Mesothelial cell of epicardium (in vitro differentiated cells): ENCODE measurements around the gene SETD1A. TPM values are rescaled to one million over a fixed set of nuclear protein-coding genes. Genes with fewer than 3 reads are reported as not detected.
A peak's percentile ranks its signal among the peaks of the same experiment; 100 is the strongest.

Source experiments
- DNase-seq, 2 experiments: peaks; one replicate each; pipeline ENCODE4 v3.0.0; 2021; ENCODE audit warnings: low spot score in 2 of 2; ENCODE audit not compliant: unreplicated experiment in 2 of 2
- H3K27ac Mint-ChIP-seq: 2 replicates; pipeline ENCODE4 v1.8.0; 2021; ENCODE audit warnings: mixed read lengths
- H3K27me3 Mint-ChIP-seq: 2 replicates; pipeline ENCODE4 v1.8.0; 2021; ENCODE audit warnings: low read depth, mixed read lengths
- H3K36me3 Mint-ChIP-seq: 2 replicates; pipeline ENCODE4 v1.8.0; 2021; ENCODE audit warnings: mixed read lengths
- H3K4me1 Mint-ChIP-seq: 2 replicates; pipeline ENCODE4 v1.8.0; 2021; ENCODE audit warnings: mixed read lengths
- H3K4me3 Mint-ChIP-seq: 2 replicates; pipeline ENCODE4 v1.8.0; 2021; ENCODE audit warnings: mild to moderate bottlenecking, moderate library complexity, mixed read lengths
- H3K9me3 Mint-ChIP-seq: 2 replicates; pipeline ENCODE4 v1.8.0; 2021; ENCODE audit warnings: mixed read lengths
- CTCF ChIP-seq: fragments of 200-600 bp; sonication (generic); IDR thresholded peaks from one replicate; pipeline ENCODE4 v1.5.0; 2021; ENCODE audit warnings: antibody characterized with exemption; ENCODE audit not compliant: unreplicated experiment
- total RNA-seq: library from RNA; stranded (reverse); gene quantifications from 3 replicates; pipeline ENCODE4 v1.2.1, GENCODE V29; 2021

SETD1A gene
- total RNA-seq, 1 donor from 2014 or later, result 36.4 TPM

- Mint-ChIP-seq H3K36me3 (peaks cover 63% of the 10 kb centered on the region), H3K4me3 (no peak overlapping the region), H3K9me3 (no peaks in the 10 kb centered on the region), H3K27me3 (no peaks in the 10 kb centered on the region), H3K27ac (no peak overlapping the region), H3K4me1 (no peaks in the 10 kb centered on the region)
- DNase-seq, result no peak
- TF ChIP-seq CTCF, result no peak
These were observed 11.8 kb downstream of the SETD1A start for GRCh38 chr16:30969246-30969842.

- Mint-ChIP-seq H3K36me3 (peaks cover 61% of the 10 kb centered on the region), H3K27ac (no peak overlapping the region), H3K27me3 (no peaks in the 10 kb centered on the region), H3K4me1 (no peaks in the 10 kb centered on the region), H3K4me3 (no peak overlapping the region), H3K9me3 (no peaks in the 10 kb centered on the region)
- no peak for DNase-seq
- TF ChIP-seq CTCF, result no peak
These were observed 13.7 kb downstream of the SETD1A start for GRCh38 chr16:30971298-30971697.

GRCh38 chr16:30972872-30973271, 15.3 kb downstream of the SETD1A start:
- Mint-ChIP-seq H3K4me3 (no peak overlapping the region), H3K27me3 (no peaks in the 10 kb centered on the region), H3K36me3 (peaks cover 57% of the 10 kb centered on the region), H3K9me3 (no peaks in the 10 kb centered on the region), H3K4me1 (no peaks in the 10 kb centered on the region), H3K27ac (no peak overlapping the region)
- TF ChIP-seq CTCF, result no peak
- no peak for DNase-seq

- H3K4me3 Mint-ChIP-seq, result no peak overlapping the region
- H3K27me3 Mint-ChIP-seq, result no peaks in the 10 kb centered on the region
- H3K9me3 Mint-ChIP-seq, result no peaks in the 10 kb centered on the region
- no peak for DNase-seq
- no peak overlapping the region for H3K27ac Mint-ChIP-seq
- H3K36me3 Mint-ChIP-seq, result peaks cover 58% of the 10 kb centered on the region
- TF ChIP-seq CTCF, result no peak
- no peaks in the 10 kb centered on the region for H3K4me1 Mint-ChIP-seq
These were observed 16.8 kb downstream of the SETD1A start for GRCh38 chr16:30974348-30974747.

- Mint-ChIP-seq H3K27ac (no peak overlapping the region), H3K27me3 (no peaks in the 10 kb centered on the region), H3K4me3 (no peak overlapping the region), H3K4me1 (no peaks in the 10 kb centered on the region), H3K9me3 (no peaks in the 10 kb centered on the region), H3K36me3 (peaks cover 52% of the 10 kb centered on the region)
- DNase-seq, result no peak
- no peak for TF ChIP-seq CTCF
These were observed 18.9 kb downstream of the SETD1A start for GRCh38 chr16:30976486-30976885.

- H3K36me3 Mint-ChIP-seq, result peaks cover 45% of the 10 kb centered on the region
- no peak overlapping the region for H3K4me3 Mint-ChIP-seq
- no peak overlapping the region for H3K27ac Mint-ChIP-seq
- peak; percentile 32 for TF ChIP-seq CTCF
- no peaks in the 10 kb centered on the region for H3K4me1 Mint-ChIP-seq
- H3K9me3 Mint-ChIP-seq, result no peaks in the 10 kb centered on the region
- no peak for DNase-seq
- H3K27me3 Mint-ChIP-seq, result no peaks in the 10 kb centered on the region
These were observed 19.9 kb downstream of the SETD1A start for GRCh38 chr16:30977502-30977901.
